GF-D8 (cell line): ENCODE data around the gene RCSD1.
A peak's percentile ranks its signal among the peaks of the same experiment; 100 is the strongest.

Experiments used
- DNase-seq: peaks from one replicate; lab custom pipeline; 2025; lab: John Stamatoyannopoulos, UW

Gene RCSD1

GRCh38 chr1:167617153-167618147, 12.6 kb upstream of the RCSD1 start:
- DNase-seq = peak; percentile 83

GRCh38 chr1:167618366-167618765, 11.7 kb upstream of the RCSD1 start:
- DNase-seq = no peak

- DNase-seq = no peak
Measured at GRCh38 chr1:167618789-167619188, 11.2 kb upstream of the RCSD1 start.

GRCh38 chr1:167620002-167620401, 10.0 kb upstream of the RCSD1 start:
- DNase-seq = no peak

GRCh38 chr1:167621780-167622313, 8.2 kb upstream of the RCSD1 start:
- DNase-seq = no peak

GRCh38 chr1:167623951-167624350, 6.1 kb upstream of the RCSD1 start:
- no peak for DNase-seq

GRCh38 chr1:167625040-167625823, 4.8 kb upstream of the RCSD1 start:
- DNase-seq = no peak

GRCh38 chr1:167627615-167627864, 2.5 kb upstream of the RCSD1 start:
- DNase-seq = peak; percentile 42

GRCh38 chr1:167627865-167628641, 2.0 kb upstream of the RCSD1 start:
- peak; percentile 94 for DNase-seq

GRCh38 chr1:167628741-167629515, 1.1 kb upstream of the RCSD1 start:
- no peak for DNase-seq

GRCh38 chr1:167630568-167631385, 745 bp downstream of the RCSD1 start:
- no peak for DNase-seq

GRCh38 chr1:167631386-167631935, 1.4 kb downstream of the RCSD1 start:
- DNase-seq = no peak

- peak; percentile 82 for DNase-seq
Measured at GRCh38 chr1:167631936-167632614, 2.0 kb downstream of the RCSD1 start.

- no peak for DNase-seq
Measured at GRCh38 chr1:167633258-167633944, 3.4 kb downstream of the RCSD1 start.

GRCh38 chr1:167634435-167634834, 4.4 kb downstream of the RCSD1 start:
- DNase-seq = no peak

GRCh38 chr1:167635156-167635648, 5.2 kb downstream of the RCSD1 start:
- no peak for DNase-seq

- DNase-seq = no peak
Measured at GRCh38 chr1:167635941-167636340, 5.9 kb downstream of the RCSD1 start.

GRCh38 chr1:167638064-167638463, 8.0 kb downstream of the RCSD1 start:
- DNase-seq = no peak

GRCh38 chr1:167640051-167640450, 10.0 kb downstream of the RCSD1 start:
- no peak for DNase-seq
